HepG2 (cell line): ENCODE measurements around the gene OR7A5. TPM values are rescaled to one million over a fixed set of nuclear protein-coding genes. Genes with fewer than 3 reads are reported as not detected.

Source experiments
- BCL3 ChIP-seq: sonication (generic); formaldehyde crosslinking; IDR thresholded peaks from 2 replicates; pipeline ENCODE4 v1.5.1; 2020; ENCODE audit warnings: mild to moderate bottlenecking, missing genetic modification reagents, moderate library complexity
- ERF ChIP-seq: IDR thresholded peaks from 2 replicates; pipeline ENCODE4 v1.6.1; 2018; ENCODE audit warnings: missing biosample characterization, missing genetic modification reagents
- GZF1 ChIP-seq: sonication (generic); formaldehyde crosslinking; IDR thresholded peaks from 2 replicates; pipeline ENCODE4 v1.5.1; 2020; ENCODE audit warnings: mild to moderate bottlenecking, missing genetic modification reagents
- HNRNPLL ChIP-seq: fragments of 200-400 bp; formaldehyde crosslinking; IDR thresholded peaks from 2 replicates; pipeline ENCODE4 v1.6.1; 2017; ENCODE audit warnings: mild to moderate bottlenecking, low read depth, low read length; ENCODE audit not compliant: poor library complexity, severe bottlenecking
- HOMEZ ChIP-seq: IDR thresholded peaks from 2 replicates; pipeline ENCODE4 v1.6.1; 2016; ENCODE audit warnings: low read depth
- HOXA9 ChIP-seq: sonication (generic); formaldehyde crosslinking; IDR thresholded peaks from 2 replicates; pipeline ENCODE4 v1.8.1; 2022; ENCODE audit warnings: missing genetic modification reagents, mild to moderate bottlenecking, moderate library complexity, borderline replicate concordance
- KLF11 ChIP-seq: IDR thresholded peaks from 2 replicates; pipeline ENCODE4 v1.6.1; 2016; ENCODE audit warnings: missing compliant biosample characterization
- PATZ1 ChIP-seq: sonication (generic); formaldehyde crosslinking; IDR thresholded peaks from 2 replicates; pipeline ENCODE4 v1.4.0; 2020; ENCODE audit warnings: missing genetic modification reagents
- RAD21 ChIP-seq: fragments of 450-650 bp; formaldehyde crosslinking; IDR thresholded peaks from 2 replicates; pipeline ENCODE4 v1.5.0; 2020; ENCODE audit warnings: mild to moderate bottlenecking
- RARG ChIP-seq: sonication (generic); formaldehyde crosslinking; IDR thresholded peaks from 2 replicates; pipeline ENCODE4 v1.4.0; 2020; ENCODE audit warnings: low read depth, mild to moderate bottlenecking, missing genetic modification reagents
- RBAK ChIP-seq: sonication (generic); formaldehyde crosslinking; IDR thresholded peaks from 2 replicates; pipeline ENCODE4 v1.5.1; 2020; ENCODE audit warnings: mild to moderate bottlenecking, missing genetic modification reagents
- TAF1 ChIP-seq: sonication (generic); formaldehyde crosslinking; IDR thresholded peaks from 2 replicates; pipeline ENCODE4 v1.4.0; 2020; ENCODE audit warnings: missing genetic modification reagents
- TCF7 ChIP-seq: sonication (generic); IDR thresholded peaks from 2 replicates; pipeline ENCODE4 v1.6.1; 2016; ENCODE audit warnings: antibody characterized with exemption, low read depth
- TFDP2 ChIP-seq: sonication (generic); formaldehyde crosslinking; IDR thresholded peaks from 2 replicates; pipeline ENCODE4 v1.4.0; 2020; ENCODE audit warnings: missing genetic modification reagents
- TSC22D2 ChIP-seq: sonication (generic); formaldehyde crosslinking; IDR thresholded peaks from 2 replicates; pipeline ENCODE4 v1.5.1; 2020; ENCODE audit warnings: missing genetic modification reagents, mild to moderate bottlenecking, borderline replicate concordance
- ZBTB14 ChIP-seq: sonication (generic); formaldehyde crosslinking; IDR thresholded peaks from 2 replicates; pipeline ENCODE4 v1.4.0; 2020; ENCODE audit warnings: missing genetic modification reagents
- ZEB1 ChIP-seq: IDR thresholded peaks from 2 replicates; pipeline ENCODE4 v1.6.1; 2012; ENCODE audit warnings: mild to moderate bottlenecking, low read depth, inconsistent platforms; ENCODE audit not compliant: insufficient replicate concordance
- ZNF124 ChIP-seq: sonication (generic); formaldehyde crosslinking; IDR thresholded peaks from 2 replicates; pipeline ENCODE4 v1.4.0; 2020; ENCODE audit warnings: missing genetic modification reagents
- ZNF232 ChIP-seq: sonication (generic); formaldehyde crosslinking; IDR thresholded peaks from 2 replicates; pipeline ENCODE4 v1.4.0; 2020; ENCODE audit warnings: missing genetic modification reagents, borderline replicate concordance
- ZNF282 ChIP-seq: fragments of 450-650 bp; IDR thresholded peaks from 2 replicates; pipeline ENCODE4 v1.6.1; 2018; ENCODE audit not compliant: partially characterized antibody
- ZNF607 ChIP-seq: sonication (generic); formaldehyde crosslinking; IDR thresholded peaks from 2 replicates; pipeline ENCODE4 v1.5.1; 2020; ENCODE audit warnings: missing genetic modification reagents, mild to moderate bottlenecking, borderline replicate concordance
- ZNF720 ChIP-seq: sonication (generic); formaldehyde crosslinking; IDR thresholded peaks from 2 replicates; pipeline ENCODE4 v1.4.0; 2020; ENCODE audit warnings: missing genetic modification reagents
- ZNF749 ChIP-seq: sonication (generic); formaldehyde crosslinking; IDR thresholded peaks from 2 replicates; pipeline ENCODE4 v1.8.0; 2022; ENCODE audit warnings: mild to moderate bottlenecking, missing genetic modification reagents, moderate library complexity, borderline replicate concordance
- polyA plus RNA-seq, 8 experiments: library from polyadenylated mRNA; depleted of rRNA in 3 of 8; stranded (reverse) in 7 of 8; unstranded in 1 of 8; fragments of >200 nt; fragmentation: Illumina TruSeq in 4 of 8; extraction: Trizol in 4 of 8; gene quantifications; 2 replicates each; pipeline versions ENCODE4 v1.2.1 to v1.2.3, GENCODE V29; 2011 to 2016; ENCODE audit warnings: low read depth in 4 of 8, missing spikeins in 1 of 8, mixed read lengths in 1 of 8; ENCODE audit not compliant: insufficient read depth in 1 of 8
- total RNA-seq, 5 experiments: library from RNA; depleted of rRNA; stranded (reverse); fragments of >200 nt; fragmentation: Illumina TruSeq; extraction: Trizol; gene quantifications; 2 replicates each; pipeline ENCODE4 v1.2.3, GENCODE V29; 2016; ENCODE audit warnings: low read depth in 1 of 5

Gene OR7A5
- total and polyA plus RNA-seq, 2 of the 13 experiments (the other 11 are each of a cell fraction or from before 2014, with no cell fraction given): not detected

GRCh38 chr19:14786421-14786851 lies 48.5 kb downstream of the OR7A5 start (continued):
- TF ChIP-seq PATZ1 (CRISPR knock-in tag) (0 out of 2 replicates have a peak, but pooled peaks have one; percentile 40), HOXA9 (no peak), TAF1 (no peak), TSC22D2 (CRISPR knock-in tag) (no peak), TFDP2 (CRISPR knock-in tag) (0 out of 2 replicates have a peak, but pooled peaks have one; percentile 23), ZNF720 (no peak), ZNF607 (CRISPR knock-in tag) (no peak), BCL3 (CRISPR knock-in tag) (no peak), ZBTB14 (CRISPR knock-in tag) (no peak), ZNF749 (CRISPR knock-in tag) (no peak), ZEB1 (no peak), HNRNPLL (peak; percentile 34), RAD21 (peak; percentile 44; the same call in 1 of the 2 replicates), ZNF124 (CRISPR knock-in tag) (no peak), TCF7 (no peak), RBAK (CRISPR knock-in tag) (no peak), RARG (no peak), KLF11 (CRISPR knock-in tag) (no peak), ZNF232 (CRISPR knock-in tag) (no peak), GZF1 (CRISPR knock-in tag) (no peak), HOMEZ (CRISPR knock-in tag) (no peak), ERF (CRISPR knock-in tag) (no peak), ZNF282 (no peak)
